Measurements from ENCODE around the gene NTRK3.

The NTRK3 gene

GRCh38 chr15:88256279-88257230 is at the start of gene NTRK3:
NTRK3 (minus strand) TSS chr15:88256739; CDS start chr15:88256153, 586 bp downstream.
- no peak for DNase-seq

- no peak for DNase-seq
Observed at GRCh38 chr15:88303395-88303794, 46.9 kb upstream of the NTRK3 start.

DNA sequence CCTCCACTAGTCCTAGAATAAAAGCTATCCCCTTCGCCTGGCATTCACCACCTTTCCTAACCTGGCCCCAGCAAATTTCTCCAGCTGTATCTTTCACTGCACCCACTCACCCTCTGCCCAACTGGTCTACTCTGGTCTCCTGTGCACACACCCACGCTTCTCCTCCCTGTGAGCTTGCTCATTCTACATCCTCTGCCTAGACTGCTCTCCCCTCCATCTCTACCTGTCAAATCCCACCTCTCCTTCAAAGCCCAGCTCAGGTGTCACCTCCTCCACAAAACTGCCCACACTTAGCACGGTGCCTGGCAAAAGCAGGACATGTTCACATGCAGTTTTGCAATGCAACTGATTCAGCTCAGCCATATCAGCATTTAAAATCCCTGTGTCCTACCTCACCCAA is 45.8 kb upstream of the NTRK3 start:
- DNase-seq: no peak

DNA sequence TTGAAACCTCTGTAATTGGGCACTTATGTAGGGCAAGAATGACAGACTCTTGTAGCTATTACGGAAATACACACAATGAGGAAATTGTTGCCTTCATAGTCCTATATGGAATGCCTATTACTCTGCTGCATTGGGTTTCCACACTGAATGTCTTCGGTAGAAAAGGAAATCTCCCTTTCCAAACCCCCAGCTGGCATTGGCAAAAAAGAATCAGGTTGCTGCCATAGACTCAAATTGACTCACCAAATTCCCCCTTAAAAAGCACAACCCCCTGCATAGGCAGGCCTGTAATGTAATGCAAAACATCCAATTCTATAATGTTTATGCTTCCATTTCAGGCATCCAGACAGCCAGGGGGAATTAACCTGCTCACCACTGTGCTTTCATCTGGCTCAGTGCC is 44.8 kb upstream of the NTRK3 start:
- no peak for DNase-seq

GRCh38 chr15:88300861-88301260 is 44.3 kb upstream of the NTRK3 start:
- DNase-seq: no peak

DNA sequence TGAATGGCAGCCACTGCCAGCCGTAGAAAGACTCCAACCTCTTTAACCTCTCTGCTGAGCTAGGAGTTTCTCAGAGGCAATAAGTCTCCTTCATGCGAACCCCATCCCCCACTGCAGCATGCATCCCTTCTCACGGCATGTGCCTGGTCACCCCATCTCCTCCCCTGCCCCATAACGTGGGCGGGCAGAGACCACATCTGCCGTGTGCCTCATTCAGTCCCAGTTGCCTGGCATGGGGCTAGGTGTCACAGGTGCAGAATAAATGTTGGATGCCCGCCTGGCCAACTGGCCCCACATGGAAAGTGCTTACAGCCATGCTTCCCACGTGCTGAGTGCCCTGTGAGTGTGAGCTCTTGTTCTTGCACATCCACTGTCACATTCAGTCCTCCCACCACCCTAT is 43.5 kb upstream of the NTRK3 start:
- DNase-seq: no peak

DNA sequence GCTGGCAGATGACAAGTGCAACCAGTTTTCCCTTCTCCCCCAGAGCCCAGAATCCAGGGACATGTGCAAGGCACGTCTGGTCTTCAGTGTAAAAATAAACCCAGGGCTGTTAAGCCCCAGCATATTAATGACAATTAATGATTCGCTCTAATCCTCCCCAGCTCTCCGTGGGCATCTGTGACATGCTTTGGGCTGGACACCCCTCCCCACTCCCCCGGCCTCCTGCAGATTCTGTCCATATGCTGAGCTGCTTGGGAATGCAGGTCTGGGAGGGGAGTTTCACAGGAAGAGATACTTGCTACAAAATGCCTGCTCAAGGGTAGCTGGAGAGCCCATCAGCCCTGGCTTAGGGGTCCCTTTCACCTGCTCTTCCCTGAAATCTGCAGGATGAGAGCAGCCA is 43.0 kb upstream of the NTRK3 start:
- DNase-seq: no peak

GRCh38 chr15:88288661-88289060 is 32.1 kb upstream of the NTRK3 start:
- no peak for DNase-seq

DNA sequence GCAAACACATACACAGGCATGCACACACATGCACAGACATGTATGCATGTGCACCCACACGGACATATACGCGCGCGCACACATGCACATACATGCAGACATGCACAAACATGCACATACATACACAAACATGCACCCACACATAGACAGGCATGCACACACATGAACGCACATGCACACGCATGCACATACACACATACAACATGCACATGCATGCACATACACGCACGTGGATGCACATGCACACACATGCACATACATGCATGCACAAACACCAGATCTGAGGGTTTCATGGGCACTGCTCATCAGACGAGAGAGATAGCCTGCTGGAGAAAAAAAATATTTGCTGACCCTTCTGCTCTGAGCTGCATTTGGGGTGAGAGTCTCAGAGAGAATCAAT is 31.7 kb upstream of the NTRK3 start:
- no peak for DNase-seq

DNA sequence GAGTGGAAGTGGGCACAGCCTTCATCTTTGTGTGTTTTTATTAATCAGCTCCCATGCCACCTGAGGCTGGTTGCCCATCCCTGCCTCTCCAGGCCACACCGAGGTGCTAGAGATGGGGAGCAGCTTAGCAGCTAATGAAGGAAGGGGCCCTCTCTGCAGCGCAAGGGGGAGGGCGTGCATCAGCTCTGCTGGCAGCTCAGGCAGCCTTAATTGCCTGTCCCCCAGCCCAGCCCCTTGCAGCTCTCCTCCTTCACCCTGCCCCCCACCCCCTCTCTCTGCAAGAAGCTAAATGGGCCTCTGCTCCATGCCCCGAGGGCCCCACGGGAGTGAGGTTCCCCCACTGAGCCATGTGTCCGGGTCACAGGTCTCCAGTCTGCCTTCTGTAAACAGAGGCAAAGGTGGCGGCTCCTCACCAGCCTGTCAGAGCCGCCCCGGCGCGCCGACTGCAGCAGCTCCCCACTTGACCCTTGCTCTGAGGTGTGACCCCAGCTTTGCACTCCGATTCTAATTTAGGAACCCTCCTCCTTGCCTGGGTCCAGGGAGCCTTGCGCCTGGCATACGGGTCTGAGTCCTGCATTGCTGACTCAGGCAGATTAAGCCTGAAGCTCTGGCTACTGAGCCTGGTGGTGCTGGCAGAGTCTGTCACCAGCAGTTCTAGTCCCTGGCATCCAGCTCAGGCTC is 27.9 kb upstream of the NTRK3 start:
- no peak for DNase-seq

DNA sequence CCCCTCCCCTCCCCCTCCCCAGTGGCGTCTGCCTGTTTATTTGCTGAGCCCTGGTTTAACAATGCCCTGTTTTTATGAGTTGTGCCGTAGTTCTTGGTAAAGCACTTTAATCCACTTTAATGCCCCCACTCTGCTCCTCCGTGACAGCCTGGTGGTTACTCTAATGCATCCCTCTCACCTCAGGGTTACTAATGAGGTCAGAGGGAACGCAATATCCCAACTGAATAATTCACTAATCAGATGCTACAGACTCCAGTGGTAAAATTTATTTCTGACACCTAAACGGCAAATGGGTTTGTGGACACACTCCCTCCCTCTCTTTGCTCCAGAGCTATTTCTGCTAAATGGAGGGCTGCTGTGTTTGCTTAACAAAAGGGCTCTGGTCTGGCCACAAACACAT is 26.1 kb upstream of the NTRK3 start:
- no peak for DNase-seq

- no peak for DNase-seq
Observed at GRCh38 chr15:88276821-88277410, 20.4 kb upstream of the NTRK3 start.

DNA sequence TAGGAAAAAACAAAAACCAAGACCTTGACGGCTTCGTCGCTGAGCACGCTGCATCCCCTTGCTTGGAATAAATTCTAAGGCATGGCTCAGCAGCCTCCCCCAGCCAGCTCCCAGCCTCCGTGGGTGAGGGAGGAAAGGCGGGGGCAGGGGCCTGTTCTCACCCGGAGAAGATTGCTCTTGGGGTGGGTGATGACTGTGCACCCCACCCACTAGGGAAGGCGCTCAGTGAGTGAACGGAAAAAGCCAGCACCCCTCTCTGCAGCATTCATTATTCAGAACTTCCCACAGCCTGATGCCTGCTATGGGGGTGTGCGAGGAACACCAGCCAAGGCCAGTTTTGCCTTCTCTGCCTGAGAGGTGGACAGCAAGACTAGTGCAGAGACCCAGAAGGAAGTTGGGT is 19.3 kb upstream of the NTRK3 start:
- no peak for DNase-seq

DNA sequence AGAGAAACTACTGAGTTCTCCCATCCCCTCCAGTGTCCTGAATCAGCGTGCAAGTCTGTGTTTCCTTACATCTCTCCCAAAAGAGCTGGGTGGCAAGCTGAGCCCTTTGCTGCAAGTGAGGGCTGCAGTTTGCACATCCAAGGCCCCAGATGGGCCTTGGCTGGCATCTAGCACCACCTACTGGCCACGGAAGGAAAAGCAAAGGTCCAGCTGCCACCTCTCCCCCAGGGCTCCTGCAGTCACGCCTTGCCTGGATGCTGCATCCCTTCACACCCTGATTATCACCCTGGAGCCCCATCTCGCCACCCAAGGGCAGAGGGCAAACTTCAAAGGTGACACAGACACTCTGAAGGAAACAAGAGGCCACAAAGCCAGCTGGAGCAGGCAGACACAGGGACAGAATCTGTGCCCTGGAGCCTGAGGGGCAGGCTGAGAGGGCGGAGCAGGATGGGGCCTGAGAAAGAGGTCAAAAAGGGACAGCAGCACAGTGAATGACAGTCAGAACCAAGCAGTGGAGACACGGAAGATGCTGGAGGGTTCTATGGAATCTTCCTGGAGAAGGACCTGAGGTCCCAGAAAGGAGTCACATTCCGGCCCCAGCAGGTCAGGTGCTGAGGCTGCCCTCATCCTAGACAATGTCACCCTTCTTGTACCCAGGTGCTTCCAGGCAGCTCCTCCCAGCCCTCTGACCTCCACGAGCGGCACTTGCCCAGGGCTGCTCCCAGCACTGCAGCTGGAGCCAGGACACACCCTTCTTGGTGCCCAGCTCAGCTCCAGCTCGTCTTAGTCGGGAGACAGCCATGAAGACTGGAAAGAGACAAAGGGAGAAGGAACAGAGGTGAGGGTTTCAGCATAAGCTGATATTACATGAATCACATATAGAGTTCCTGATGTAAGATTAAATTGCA is 18.3 kb upstream of the NTRK3 start:
- DNase-seq: peak; percentile 41

- no peak for DNase-seq
Observed at GRCh38 chr15:88272421-88272820, 15.9 kb upstream of the NTRK3 start.

- DNase-seq: no peak
Observed at GRCh38 chr15:88269356-88270062, 13.0 kb upstream of the NTRK3 start.

DNA sequence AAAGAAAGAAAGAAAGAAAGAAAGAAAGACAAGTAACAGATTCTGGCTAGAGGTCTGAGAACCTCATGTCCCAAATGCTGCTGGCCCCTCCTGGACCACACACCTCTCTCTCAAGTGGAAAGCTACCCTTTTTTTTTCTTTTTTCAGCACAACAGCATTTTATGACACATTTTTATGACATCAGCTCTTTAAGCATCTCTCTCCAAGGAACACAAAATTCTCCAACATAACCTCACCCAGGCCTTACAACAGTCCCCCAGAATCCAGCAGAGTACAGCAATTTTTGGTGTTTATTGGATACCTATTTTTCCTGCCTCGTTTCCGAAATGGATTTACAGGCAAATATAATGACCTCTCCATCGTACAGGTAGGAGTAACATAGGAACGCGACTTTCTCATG is 11.2 kb upstream of the NTRK3 start:
- no peak for DNase-seq

GRCh38 chr15:88266170-88266569 is 9.6 kb upstream of the NTRK3 start:
- DNase-seq: no peak

- no peak for DNase-seq
Observed at GRCh38 chr15:88264622-88265021, 8.1 kb upstream of the NTRK3 start.

DNA sequence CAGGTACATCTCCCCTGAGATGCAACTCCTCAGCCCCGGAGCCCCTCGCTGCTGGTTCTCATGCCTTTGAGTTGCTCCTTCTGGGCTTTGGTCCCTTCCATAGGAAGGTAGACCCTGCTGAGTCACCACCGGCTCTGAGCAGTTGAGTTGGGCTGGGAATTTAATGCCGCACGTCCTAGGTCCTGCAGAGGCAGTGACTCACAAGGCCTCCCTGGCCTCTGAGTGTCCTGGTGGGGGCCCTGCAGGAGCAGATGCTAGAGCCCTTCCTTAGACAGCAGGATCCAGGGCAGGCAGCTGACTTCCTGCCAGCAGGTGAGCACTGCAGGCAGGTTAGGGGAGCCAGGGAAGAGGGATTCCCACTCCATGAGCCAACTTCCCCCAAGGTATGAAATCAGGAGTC is 5.5 kb upstream of the NTRK3 start:
- no peak for DNase-seq

- no peak for DNase-seq
Observed at GRCh38 chr15:88258093-88258641, 1.6 kb upstream of the NTRK3 start.

All from GDM1 (cell line).